ENCODE results near the gene KRTAP19-8. TPM values are rescaled to one million over a fixed set of nuclear protein-coding genes. Genes with fewer than 3 reads are reported as not detected.

The KRTAP19-8 gene
- total RNA-seq, 1 donor from 2014 or later, result not detected

DNA sequence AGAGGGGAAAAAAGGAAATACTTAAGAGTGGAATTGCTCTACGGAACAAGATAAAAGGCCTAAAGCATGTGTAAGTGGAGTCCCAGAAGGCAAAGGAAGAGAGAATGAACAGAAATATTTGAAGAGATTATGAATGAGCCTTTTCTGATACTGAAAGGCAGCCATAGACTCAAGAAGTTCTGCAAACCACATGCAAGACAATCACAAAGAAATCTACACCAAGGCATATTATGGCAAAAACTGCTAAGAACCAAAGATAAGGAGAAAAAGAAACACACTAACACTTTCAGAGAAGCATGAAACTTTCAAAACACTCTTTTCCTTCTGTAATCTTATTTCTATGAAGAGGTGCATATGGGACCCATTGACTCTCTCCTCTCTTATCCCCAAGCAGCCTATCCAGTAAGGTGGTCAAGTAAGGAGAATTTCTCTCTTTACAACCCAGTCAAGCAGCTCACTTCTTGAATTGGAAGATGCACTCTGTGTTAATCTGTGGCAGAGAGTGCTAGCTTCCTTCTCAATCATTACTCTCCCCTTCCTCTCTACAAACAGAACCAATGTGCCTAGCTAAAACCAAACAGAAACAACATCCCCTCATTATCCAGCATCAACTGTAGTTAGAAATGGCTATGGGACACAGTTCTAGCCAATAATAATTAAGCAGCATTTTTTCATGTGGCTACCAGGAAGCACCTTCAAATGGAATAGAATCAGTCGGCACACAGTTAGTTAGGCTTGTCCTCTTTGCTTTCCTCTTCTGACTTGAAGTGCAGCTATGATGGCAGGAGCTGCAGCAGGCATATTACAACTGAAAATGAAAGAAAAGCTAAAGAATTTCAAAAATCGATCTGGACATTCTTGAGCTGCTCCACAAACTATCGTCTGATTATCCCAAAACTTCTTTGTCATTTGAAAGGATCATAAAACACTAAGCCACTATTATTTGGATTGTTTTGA lies 25.9 kb downstream of the KRTAP19-8 start:
- DNase-seq (no peak), ATAC-seq (no peak)
- no peaks in the 10 kb centered on the region for H3K4me1 ChIP-seq
- H3K4me3 ChIP-seq, result no peak overlapping the region
- no peaks in the 10 kb centered on the region for H3K27me3 ChIP-seq
- intact Hi-C loops (cut with DNase I), result no loop called here
- H3K9me3 ChIP-seq, result no peaks in the 10 kb centered on the region
- TF ChIP-seq CTCF (IDR thresholded peaks at IDR 0.05), result no peak
- H3K36me3 ChIP-seq, result no peaks in the 10 kb centered on the region
- H3K27ac ChIP-seq, result no peak overlapping the region

DNA sequence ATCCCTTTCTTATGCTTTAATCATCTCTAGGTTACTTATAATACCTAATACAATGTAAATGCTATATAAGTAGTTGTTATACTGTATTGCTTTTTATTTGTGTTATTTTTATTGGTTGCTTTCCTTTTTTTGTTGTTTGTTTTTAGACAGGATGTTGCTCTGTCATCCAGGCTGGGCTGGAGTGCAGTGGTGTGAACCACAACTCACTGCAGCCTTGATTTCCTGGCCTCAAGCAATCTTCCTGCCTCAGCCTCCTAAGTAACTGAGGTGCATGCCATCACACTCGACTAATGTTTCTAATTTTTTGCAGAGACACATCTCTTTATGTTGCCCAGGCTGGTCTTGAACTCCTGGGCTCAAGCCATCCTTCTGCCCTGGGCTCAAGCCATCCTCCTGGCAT lies 26.9 kb downstream of the KRTAP19-8 start:
- no peaks in the 10 kb centered on the region for H3K27me3 ChIP-seq
- H3K4me3 ChIP-seq, result no peak overlapping the region
- no peak for ATAC-seq
- TF ChIP-seq CTCF (IDR thresholded peaks at IDR 0.05), result no peak
- no peaks in the 10 kb centered on the region for H3K9me3 ChIP-seq
- intact Hi-C loops (cut with DNase I), result no loop called here
- H3K4me1 ChIP-seq, result no peaks in the 10 kb centered on the region
- no peaks in the 10 kb centered on the region for H3K36me3 ChIP-seq
- H3K27ac ChIP-seq, result no peak overlapping the region
- no peak for DNase-seq

- TF ChIP-seq CTCF (IDR thresholded peaks at IDR 0.05), result no peak
- ATAC-seq, result no peak
- Histone ChIP-seq H3K36me3 (no peaks in the 10 kb centered on the region), H3K27ac (no peak overlapping the region), H3K27me3 (no peaks in the 10 kb centered on the region), H3K4me3 (no peak overlapping the region), H3K4me1 (no peaks in the 10 kb centered on the region), H3K9me3 (no peaks in the 10 kb centered on the region)
- intact Hi-C loops (cut with DNase I), result no loop called here
- no peak for DNase-seq
These were observed 29.9 kb downstream of the KRTAP19-8 start for GRCh38 chr21:31008355-31008754.

- H3K4me1 ChIP-seq, result no peaks in the 10 kb centered on the region
- no peak overlapping the region for H3K27ac ChIP-seq
- no peak for TF ChIP-seq CTCF (IDR thresholded peaks at IDR 0.05)
- ATAC-seq (no peak), DNase-seq (no peak)
- no peaks in the 10 kb centered on the region for H3K27me3 ChIP-seq
- no peaks in the 10 kb centered on the region for H3K36me3 ChIP-seq
- no peaks in the 10 kb centered on the region for H3K9me3 ChIP-seq
- no peak overlapping the region for H3K4me3 ChIP-seq
- intact Hi-C loops (cut with DNase I), result no loop called here
These were observed 33.3 kb downstream of the KRTAP19-8 start for GRCh38 chr21:31005019-31005418.

DNA sequence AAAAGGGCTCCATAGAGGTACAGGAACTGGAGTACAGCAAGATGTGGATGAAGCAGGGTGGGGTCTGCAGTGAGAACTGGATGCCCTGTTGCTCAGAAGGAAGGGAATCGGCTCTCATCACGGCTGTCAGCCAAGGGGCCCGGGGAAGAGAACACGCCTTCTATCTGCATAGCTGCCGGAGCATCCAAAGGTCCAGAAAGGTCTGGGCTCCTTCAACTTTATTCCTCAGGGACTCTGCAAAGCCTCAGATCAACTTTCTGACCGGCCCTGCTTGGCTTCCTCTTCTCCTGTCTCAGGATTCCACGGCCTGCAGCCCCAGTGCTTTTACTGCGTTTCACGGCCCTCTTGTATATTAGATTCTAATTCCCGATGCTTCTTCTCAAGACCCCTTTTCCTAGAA lies 34.8 kb downstream of the KRTAP19-8 start:
- TF ChIP-seq CTCF (IDR thresholded peaks at IDR 0.05), result no peak
- intact Hi-C loops (cut with DNase I), result no loop called here
- ATAC-seq (no peak), DNase-seq (no peak)
- no peaks in the 10 kb centered on the region for H3K36me3 ChIP-seq
- no peak overlapping the region for H3K4me3 ChIP-seq
- H3K27ac ChIP-seq, result no peak overlapping the region
- H3K9me3 ChIP-seq, result no peaks in the 10 kb centered on the region
- no peaks in the 10 kb centered on the region for H3K4me1 ChIP-seq
- H3K27me3 ChIP-seq, result no peaks in the 10 kb centered on the region

Data from upper lobe of right lung (tissue), 1 donor.